H9 (cell line): ENCODE data around the gene ZNF407. TPM values are rescaled to one million over a fixed set of nuclear protein-coding genes. Genes with fewer than 3 reads are reported as not detected.

Experiments used
- DNase-seq: peaks from one replicate; pipeline ENCODE4 v3.0.0-alpha.2; 2017
- H2AFZ ChIP-seq: one replicate; pipeline ENCODE4 v1.6.1; 2013; ENCODE audit warnings: mild to moderate bottlenecking, low read length, control low read depth, moderate library complexity
- H2AK5ac ChIP-seq: 2 replicates; pipeline ENCODE4 v1.6.1; 2013; ENCODE audit warnings: low read length, control low read depth, mixed read lengths; ENCODE audit not compliant: insufficient read length
- H2BK120ac ChIP-seq: one replicate; pipeline ENCODE4 v1.6.1; 2013; ENCODE audit warnings: low read depth, mild to moderate bottlenecking, low read length, control low read depth, inconsistent platforms; ENCODE audit not compliant: poor library complexity, severe bottlenecking
- H2BK12ac ChIP-seq: 2 replicates; pipeline ENCODE4 v1.6.1; 2013; ENCODE audit warnings: low read length, control low read depth, mixed read lengths, low read depth; ENCODE audit not compliant: insufficient read length
- H2BK15ac ChIP-seq: 2 replicates; pipeline ENCODE4 v1.6.1; 2013; ENCODE audit warnings: low read depth, low read length, control low read depth
- H2BK20ac ChIP-seq: one replicate; pipeline ENCODE4 v1.6.1; 2013; ENCODE audit warnings: low read depth, mild to moderate bottlenecking, low read length, control low read depth, inconsistent platforms; ENCODE audit not compliant: poor library complexity, severe bottlenecking
- H2BK5ac ChIP-seq: 2 replicates; pipeline ENCODE4 v1.6.1; 2013; ENCODE audit warnings: low read length, control low read depth, mixed read lengths; ENCODE audit not compliant: insufficient read length
- H3K14ac ChIP-seq: 2 replicates; pipeline ENCODE4 v1.6.1; 2013; ENCODE audit warnings: low read length, control low read depth; ENCODE audit not compliant: insufficient read depth
- H3K18ac ChIP-seq: 2 replicates; pipeline ENCODE4 v1.6.1; 2013; ENCODE audit warnings: low read depth, mild to moderate bottlenecking, mixed read lengths, low read length, control low read depth; ENCODE audit not compliant: insufficient read length
- H3K23ac ChIP-seq: 2 replicates; pipeline ENCODE4 v1.6.1; 2013; ENCODE audit warnings: low read length, control low read depth, mixed read lengths, low read depth; ENCODE audit not compliant: insufficient read length
- H3K23me2 ChIP-seq: 2 replicates; pipeline ENCODE4 v1.6.1; 2013; ENCODE audit warnings: low read depth, mild to moderate bottlenecking, mixed read lengths, low read length, control low read depth; ENCODE audit not compliant: insufficient read length, poor library complexity, severe bottlenecking
- H3K27ac ChIP-seq: 2 replicates; pipeline ENCODE4 v1.5.1; 2013; ENCODE audit warnings: low read length, control low read depth, mixed read lengths, low read depth; ENCODE audit not compliant: insufficient read length
- H3K27me3 ChIP-seq: 2 replicates; pipeline ENCODE4 v1.6.1; 2013; ENCODE audit warnings: low read length, control low read depth, inconsistent platforms; ENCODE audit not compliant: insufficient read depth
- H3K4ac ChIP-seq: 2 replicates; pipeline ENCODE4 v1.6.1; 2013; ENCODE audit warnings: low read depth, mild to moderate bottlenecking, control low read depth, inconsistent platforms, low read length, moderate library complexity
- H3K4me1 ChIP-seq: 2 replicates; pipeline ENCODE4 v1.6.1; 2013; ENCODE audit warnings: low read length, control low read depth, inconsistent platforms; ENCODE audit not compliant: insufficient read depth
- H3K4me2 ChIP-seq: 2 replicates; pipeline ENCODE4 v1.6.1; 2013; ENCODE audit warnings: low read length, control low read depth, mixed read lengths; ENCODE audit not compliant: insufficient read length, insufficient read depth
- H3K56ac ChIP-seq: 2 replicates; pipeline ENCODE4 v1.6.1; 2013; ENCODE audit warnings: low read depth, mild to moderate bottlenecking, mixed read lengths, low read length, control low read depth; ENCODE audit not compliant: insufficient read length
- H3K79me1 ChIP-seq: 2 replicates; pipeline ENCODE4 v1.6.1; 2013; ENCODE audit warnings: low read depth, mild to moderate bottlenecking, moderate library complexity, low read length, control low read depth, inconsistent platforms; ENCODE audit not compliant: insufficient read depth, poor library complexity, severe bottlenecking
- H3K79me2 ChIP-seq: 2 replicates; pipeline ENCODE4 v1.6.1; 2013; ENCODE audit warnings: low read length, control low read depth, inconsistent platforms; ENCODE audit not compliant: insufficient read depth
- H3K9ac ChIP-seq: 2 replicates; pipeline ENCODE4 v1.6.1; 2013; ENCODE audit warnings: low read length, control low read depth, mixed read lengths; ENCODE audit not compliant: insufficient read length; ENCODE audit errors: extremely low read depth
- H3K9me3 ChIP-seq: one replicate; pipeline ENCODE4 v1.6.1; 2013; ENCODE audit warnings: low read depth, low read length, inconsistent platforms; ENCODE audit not compliant: control insufficient read depth
- H3T11ph ChIP-seq: one replicate; pipeline ENCODE4 v1.6.1; 2013; ENCODE audit warnings: mild to moderate bottlenecking, low read length, control low read depth, inconsistent platforms
- H4K20me1 ChIP-seq: one replicate; pipeline ENCODE4 v1.6.1; 2013; ENCODE audit not compliant: control insufficient read depth, insufficient read length, insufficient read depth
- H4K5ac ChIP-seq: 2 replicates; pipeline ENCODE4 v1.6.1; 2013; ENCODE audit warnings: low read depth, mild to moderate bottlenecking, mixed read lengths, low read length, control low read depth; ENCODE audit not compliant: insufficient read length
- H4K8ac ChIP-seq: replicated peaks from 2 replicates; pipeline ENCODE4 v1.6.1; 2013; ENCODE audit warnings: low read length, control low read depth, mixed read lengths, low read depth; ENCODE audit not compliant: insufficient read length
- H4K91ac ChIP-seq: 2 replicates; pipeline ENCODE4 v1.6.1; 2013; ENCODE audit warnings: low read depth, mild to moderate bottlenecking, moderate library complexity, mixed read lengths, low read length, control low read depth; ENCODE audit not compliant: insufficient read length
- H3K27ac Mint-ChIP-seq, 3 experiments: 2 replicates in 2 of 3; 3 replicates in 1 of 3; pipeline ENCODE4 v1.8.0; 2020 to 2021; ENCODE audit warnings: mixed read lengths in 3 of 3, mild to moderate bottlenecking in 1 of 3, moderate library complexity in 1 of 3
- H3K27me3 Mint-ChIP-seq: 2 replicates; pipeline ENCODE4 v1.8.0; 2021; ENCODE audit warnings: low read depth, mild to moderate bottlenecking, moderate library complexity, mixed read lengths
- H3K36me3 Mint-ChIP-seq, 3 experiments: 2 replicates in 2 of 3; 3 replicates in 1 of 3; pipeline ENCODE4 v1.8.0; 2020 to 2021; ENCODE audit warnings: low read depth in 3 of 3, mixed read lengths in 3 of 3; ENCODE audit not compliant: insufficient read depth in 1 of 3
- H3K4me1 Mint-ChIP-seq, 2 experiments: 2 replicates each; pipeline ENCODE4 v1.8.0; 2020; ENCODE audit warnings: mixed read lengths in 2 of 2
- H3K4me3 Mint-ChIP-seq, 2 experiments: 2 replicates in 1 of 2; 3 replicates in 1 of 2; pipeline ENCODE4 v1.8.0; 2020 to 2021; ENCODE audit warnings: mild to moderate bottlenecking in 2 of 2, mixed read lengths in 2 of 2, moderate library complexity in 1 of 2
- H3K9me3 Mint-ChIP-seq, 2 experiments: 2 replicates in 1 of 2; 3 replicates in 1 of 2; pipeline ENCODE4 v1.8.0; 2020; ENCODE audit warnings: mild to moderate bottlenecking in 2 of 2, mixed read lengths in 2 of 2, moderate library complexity in 1 of 2
- WGBS: extraction: QIAGEN DNeasy Blood & Tissue Kit; methylation state at CpG from one replicate; pipeline ENCODE4 v1.1.7; 2013; ENCODE audit warnings: missing lambda C conversion rate, low lambda C conversion rate, mixed read lengths; ENCODE audit not compliant: insufficient read length; ENCODE audit errors: extremely low coverage; 5-methylcytosine and 5-hydroxymethylcytosine counted together
- total RNA-seq: library from RNA; stranded (reverse); gene quantifications from 2 replicates; pipeline ENCODE4 v1.2.1, GENCODE V29; 2021
- TF ChIP-seq, protein P1 (sequence below): fragments of 200-600 bp; sonication (generic); conservative IDR thresholded peaks from 3 replicates; pipeline ENCODE4 v1.8.0; 2021; ENCODE audit warnings: antibody characterized with exemption, mild to moderate bottlenecking

ZNF407 gene
- total RNA-seq, 1 experiment from 2014 or later, result 8.7 TPM

DNA sequence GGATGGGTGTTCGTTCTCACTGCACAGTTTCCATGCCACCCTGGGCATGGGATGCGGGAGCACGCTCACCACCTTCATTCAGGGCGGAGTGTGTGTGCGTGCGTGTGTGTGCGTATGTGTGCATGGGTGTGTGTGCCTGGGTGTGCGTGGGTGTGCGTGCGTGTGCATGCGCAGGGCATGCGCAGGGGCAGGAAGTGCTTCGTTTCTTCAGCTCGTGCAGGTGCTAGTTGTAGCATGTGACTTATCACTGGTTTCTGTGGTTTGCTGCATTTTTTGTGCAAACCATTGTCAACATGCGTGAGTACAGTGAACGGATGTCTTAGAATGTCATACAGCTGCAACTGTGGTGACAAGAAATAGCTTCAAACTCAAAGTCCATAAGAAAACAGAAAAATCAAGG lies 431.8 kb downstream of the ZNF407 start:
- H2BK20ac ChIP-seq, result no peak overlapping the region
- H2BK15ac ChIP-seq, result no peak overlapping the region
- H3K4me1 Mint-ChIP-seq, result peaks cover 4 to 13% of the 10 kb centered on the region in 2 experiments
- peak overlapping the region; percentile 67 for H4K8ac ChIP-seq
- no peak overlapping the region for H2BK5ac ChIP-seq
- no peak overlapping the region for H4K91ac ChIP-seq
- TF ChIP-seq, protein P1, sequence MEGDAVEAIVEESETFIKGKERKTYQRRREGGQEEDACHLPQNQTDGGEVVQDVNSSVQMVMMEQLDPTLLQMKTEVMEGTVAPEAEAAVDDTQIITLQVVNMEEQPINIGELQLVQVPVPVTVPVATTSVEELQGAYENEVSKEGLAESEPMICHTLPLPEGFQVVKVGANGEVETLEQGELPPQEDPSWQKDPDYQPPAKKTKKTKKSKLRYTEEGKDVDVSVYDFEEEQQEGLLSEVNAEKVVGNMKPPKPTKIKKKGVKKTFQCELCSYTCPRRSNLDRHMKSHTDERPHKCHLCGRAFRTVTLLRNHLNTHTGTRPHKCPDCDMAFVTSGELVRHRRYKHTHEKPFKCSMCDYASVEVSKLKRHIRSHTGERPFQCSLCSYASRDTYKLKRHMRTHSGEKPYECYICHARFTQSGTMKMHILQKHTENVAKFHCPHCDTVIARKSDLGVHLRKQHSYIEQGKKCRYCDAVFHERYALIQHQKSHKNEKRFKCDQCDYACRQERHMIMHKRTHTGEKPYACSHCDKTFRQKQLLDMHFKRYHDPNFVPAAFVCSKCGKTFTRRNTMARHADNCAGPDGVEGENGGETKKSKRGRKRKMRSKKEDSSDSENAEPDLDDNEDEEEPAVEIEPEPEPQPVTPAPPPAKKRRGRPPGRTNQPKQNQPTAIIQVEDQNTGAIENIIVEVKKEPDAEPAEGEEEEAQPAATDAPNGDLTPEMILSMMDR, result no peak
- no peaks in the 10 kb centered on the region for H3K79me2 ChIP-seq
- H3K4me1 ChIP-seq, result peaks cover 2% of the 10 kb centered on the region; the same call in 1 of the 2 replicates
- no peak overlapping the region for H3K27ac ChIP-seq
- DNase-seq, result no peak
- H3K9me3 Mint-ChIP-seq, result no peaks in the 10 kb centered on the region
- no peak overlapping the region for H3K4me3 Mint-ChIP-seq
- no peaks in the 10 kb centered on the region for H3K27me3 ChIP-seq
- no peaks in the 10 kb centered on the region for H3K23me2 ChIP-seq
- no peak overlapping the region for H3K4ac ChIP-seq
- no peaks in the 10 kb centered on the region for H3K9me3 ChIP-seq
- no peaks in the 10 kb centered on the region; the same call in 1 of the 2 replicates for H3K27me3 Mint-ChIP-seq
- H3K4me2 ChIP-seq, result no peak overlapping the region
- peak overlapping the region in 1 of 3 experiments; percentile 60; a peak in 2 of 7 replicates for H3K27ac Mint-ChIP-seq
- H4K20me1 ChIP-seq, result no peaks in the 10 kb centered on the region
- H2BK12ac ChIP-seq, result no peak overlapping the region
- H2AFZ ChIP-seq, result no peak overlapping the region
- no peak overlapping the region for H3K14ac ChIP-seq
- no peak overlapping the region for H4K5ac ChIP-seq
- no peak overlapping the region for H3T11ph ChIP-seq
- no peak overlapping the region for H3K56ac ChIP-seq
- H2AK5ac ChIP-seq, result no peak overlapping the region
- no peak overlapping the region for H2BK120ac ChIP-seq
- WGBS, result no CpG with 5 or more reads among the region's 16 CpGs
- H3K23ac ChIP-seq, result no peak overlapping the region
- no peaks in the 10 kb centered on the region for H3K36me3 Mint-ChIP-seq
- H3K79me1 ChIP-seq, result no peaks in the 10 kb centered on the region
- no peak overlapping the region for H3K18ac ChIP-seq
- H3K9ac ChIP-seq, result no peak overlapping the region
